ENCODE measurements around the gene CRELD2.

CRELD2 gene

DNA sequence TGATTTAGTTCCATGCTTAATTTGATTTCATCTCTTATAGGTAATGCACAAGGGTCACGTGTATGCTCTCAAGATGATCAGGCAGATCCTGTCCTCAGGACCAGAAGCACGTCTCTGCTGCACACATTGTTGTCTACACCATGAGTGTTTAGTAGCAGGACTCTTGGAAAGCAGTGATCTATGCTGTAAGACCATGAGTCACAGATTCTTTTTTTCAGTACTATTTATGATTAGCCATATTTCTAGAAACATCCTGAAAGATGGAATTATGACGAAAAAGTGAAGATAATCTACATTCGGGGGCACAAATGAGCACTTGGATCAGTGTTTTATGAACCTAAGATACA lies 35.2 kb upstream of the CRELD2 start:
- TF ChIP-seq SIN3A (IDR thresholded peaks at IDR 0.05; ENCODE audit: borderline replicate concordance, insufficient read depth, low read length), result no peak
- TF ChIP-seq, protein P1, sequence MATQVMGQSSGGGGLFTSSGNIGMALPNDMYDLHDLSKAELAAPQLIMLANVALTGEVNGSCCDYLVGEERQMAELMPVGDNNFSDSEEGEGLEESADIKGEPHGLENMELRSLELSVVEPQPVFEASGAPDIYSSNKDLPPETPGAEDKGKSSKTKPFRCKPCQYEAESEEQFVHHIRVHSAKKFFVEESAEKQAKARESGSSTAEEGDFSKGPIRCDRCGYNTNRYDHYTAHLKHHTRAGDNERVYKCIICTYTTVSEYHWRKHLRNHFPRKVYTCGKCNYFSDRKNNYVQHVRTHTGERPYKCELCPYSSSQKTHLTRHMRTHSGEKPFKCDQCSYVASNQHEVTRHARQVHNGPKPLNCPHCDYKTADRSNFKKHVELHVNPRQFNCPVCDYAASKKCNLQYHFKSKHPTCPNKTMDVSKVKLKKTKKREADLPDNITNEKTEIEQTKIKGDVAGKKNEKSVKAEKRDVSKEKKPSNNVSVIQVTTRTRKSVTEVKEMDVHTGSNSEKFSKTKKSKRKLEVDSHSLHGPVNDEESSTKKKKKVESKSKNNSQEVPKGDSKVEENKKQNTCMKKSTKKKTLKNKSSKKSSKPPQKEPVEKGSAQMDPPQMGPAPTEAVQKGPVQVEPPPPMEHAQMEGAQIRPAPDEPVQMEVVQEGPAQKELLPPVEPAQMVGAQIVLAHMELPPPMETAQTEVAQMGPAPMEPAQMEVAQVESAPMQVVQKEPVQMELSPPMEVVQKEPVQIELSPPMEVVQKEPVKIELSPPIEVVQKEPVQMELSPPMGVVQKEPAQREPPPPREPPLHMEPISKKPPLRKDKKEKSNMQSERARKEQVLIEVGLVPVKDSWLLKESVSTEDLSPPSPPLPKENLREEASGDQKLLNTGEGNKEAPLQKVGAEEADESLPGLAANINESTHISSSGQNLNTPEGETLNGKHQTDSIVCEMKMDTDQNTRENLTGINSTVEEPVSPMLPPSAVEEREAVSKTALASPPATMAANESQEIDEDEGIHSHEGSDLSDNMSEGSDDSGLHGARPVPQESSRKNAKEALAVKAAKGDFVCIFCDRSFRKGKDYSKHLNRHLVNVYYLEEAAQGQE (IDR thresholded peaks at IDR 0.05; ENCODE audit: insufficient read depth in 1 of 2, low read depth in 2 of 2, low read length in 2 of 2), result no peak
- TF ChIP-seq POLR2AphosphoS5 (IDR thresholded peaks at IDR 0.05; ENCODE audit: low read depth, low read length), result no peak
- TF ChIP-seq FOXP2 (optimal IDR thresholded peaks at IDR 0.05; ENCODE audit: borderline replicate concordance, extremely low read depth, extremely low read length, insufficient read depth), result no peak
- no peak for TF ChIP-seq TAF1 (IDR thresholded peaks at IDR 0.05; ENCODE audit: borderline replicate concordance, insufficient read depth, low read length)

DNA sequence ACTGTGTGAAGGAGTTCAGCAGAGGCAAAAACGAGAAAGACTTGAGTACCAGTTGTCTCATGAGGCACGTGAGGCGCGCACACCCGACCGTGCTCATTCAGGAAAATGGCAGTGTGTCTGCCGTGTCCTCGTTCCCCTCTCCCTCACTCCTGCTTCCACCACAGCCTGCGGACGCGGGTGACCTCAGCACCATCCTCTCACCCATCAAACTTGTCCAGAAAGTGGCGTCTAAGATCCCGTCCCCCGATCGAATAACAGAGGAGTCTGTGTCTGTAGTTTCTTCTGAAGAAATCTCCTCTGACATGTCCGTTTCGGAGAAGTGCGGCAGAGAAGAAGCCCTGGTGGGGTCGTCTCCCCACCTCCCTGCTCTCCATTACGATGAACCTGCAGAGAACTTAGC lies 34.4 kb upstream of the CRELD2 start:
- no peak for TF ChIP-seq TAF1 (IDR thresholded peaks at IDR 0.05; ENCODE audit: borderline replicate concordance, insufficient read depth, low read length)

DNA sequence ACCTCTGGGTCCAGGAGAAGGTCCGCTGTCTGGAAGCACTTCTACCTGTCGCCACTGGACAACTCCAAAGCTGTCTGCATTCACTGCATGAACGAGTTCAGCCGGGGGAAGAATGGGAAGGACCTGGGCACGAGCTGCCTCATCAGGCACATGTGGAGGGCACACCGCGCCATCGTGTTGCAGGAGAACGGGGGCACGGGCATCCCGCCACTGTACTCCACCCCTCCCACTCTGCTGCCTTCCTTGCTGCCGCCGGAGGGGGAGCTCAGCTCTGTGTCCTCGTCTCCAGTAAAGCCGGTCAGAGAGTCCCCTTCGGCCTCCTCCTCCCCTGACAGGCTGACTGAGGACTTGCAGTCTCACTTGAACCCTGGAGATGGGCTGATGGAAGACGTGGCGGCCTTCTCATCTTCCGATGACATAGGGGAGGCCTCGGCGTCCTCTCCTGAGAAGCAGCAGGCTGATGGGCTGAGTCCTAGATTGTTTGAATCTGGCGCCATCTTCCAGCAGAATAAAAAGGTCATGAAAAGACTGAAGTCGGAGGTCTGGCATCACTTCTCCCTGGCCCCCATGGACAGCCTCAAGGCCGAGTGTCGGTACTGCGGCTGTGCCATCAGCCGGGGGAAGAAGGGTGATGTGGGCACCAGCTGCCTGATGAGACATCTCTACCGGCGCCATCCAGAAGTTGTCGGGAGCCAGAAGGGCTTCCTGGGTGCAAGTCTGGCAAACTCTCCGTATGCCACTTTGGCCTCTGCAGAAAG lies 33.8 kb upstream of the CRELD2 start:
- no peak for TF ChIP-seq FOXP2 (optimal IDR thresholded peaks at IDR 0.05; ENCODE audit: borderline replicate concordance, extremely low read depth, extremely low read length, insufficient read depth)
- no peak for TF ChIP-seq TAF1 (IDR thresholded peaks at IDR 0.05; ENCODE audit: borderline replicate concordance, insufficient read depth, low read length)
- TF ChIP-seq, protein P1 (IDR thresholded peaks at IDR 0.05; ENCODE audit: insufficient read depth in 1 of 2, low read depth in 2 of 2, low read length in 2 of 2), result no peak
- TF ChIP-seq POLR2AphosphoS5 (IDR thresholded peaks at IDR 0.05; ENCODE audit: low read depth, low read length), result no peak
- no peak for TF ChIP-seq SIN3A (IDR thresholded peaks at IDR 0.05; ENCODE audit: borderline replicate concordance, insufficient read depth, low read length)

DNA sequence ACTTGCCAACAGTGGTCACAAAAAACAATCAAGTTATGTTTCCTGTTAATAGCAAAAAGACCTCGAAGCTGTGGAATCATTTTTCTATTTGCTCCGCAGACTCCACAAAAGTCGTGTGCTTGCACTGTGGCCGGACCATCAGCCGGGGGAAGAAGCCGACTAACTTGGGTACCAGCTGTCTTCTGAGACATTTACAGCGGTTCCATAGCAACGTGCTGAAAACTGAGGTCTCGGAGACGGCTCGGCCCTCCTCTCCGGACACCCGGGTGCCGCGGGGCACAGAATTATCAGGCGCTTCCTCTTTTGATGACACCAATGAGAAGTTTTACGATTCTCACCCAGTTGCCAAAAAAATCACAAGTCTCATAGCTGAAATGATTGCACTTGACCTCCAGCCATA lies 33.2 kb upstream of the CRELD2 start:
- TF ChIP-seq TAF1 (IDR thresholded peaks at IDR 0.05; ENCODE audit: borderline replicate concordance, insufficient read depth, low read length), result no peak
- TF ChIP-seq, protein P1 (IDR thresholded peaks at IDR 0.05; ENCODE audit: insufficient read depth in 1 of 2, low read depth in 2 of 2, low read length in 2 of 2), result no peak

DNA sequence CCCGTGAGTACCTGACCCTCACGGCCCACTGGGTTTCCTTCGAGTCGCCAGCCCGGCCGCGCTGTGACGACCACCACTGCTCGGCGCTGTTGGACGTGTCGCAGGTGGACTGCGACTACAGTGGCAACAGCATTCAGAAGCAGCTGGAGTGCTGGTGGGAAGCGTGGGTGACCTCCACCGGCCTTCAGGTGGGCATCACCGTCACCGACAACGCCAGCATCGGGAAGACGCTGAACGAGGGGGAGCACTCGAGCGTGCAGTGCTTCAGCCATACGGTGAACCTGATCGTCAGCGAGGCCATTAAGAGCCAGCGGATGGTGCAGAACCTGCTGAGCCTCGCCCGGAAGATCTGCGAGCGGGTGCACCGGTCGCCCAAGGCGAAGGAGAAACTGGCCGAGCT lies 32.6 kb upstream of the CRELD2 start:
- TF ChIP-seq FOXP2 (optimal IDR thresholded peaks at IDR 0.05; ENCODE audit: borderline replicate concordance, extremely low read depth, extremely low read length, insufficient read depth) (no peak), SIN3A (IDR thresholded peaks at IDR 0.05; ENCODE audit: borderline replicate concordance, insufficient read depth, low read length) (no peak), TAF1 (IDR thresholded peaks at IDR 0.05; ENCODE audit: borderline replicate concordance, insufficient read depth, low read length) (no peak), POLR2AphosphoS5 (IDR thresholded peaks at IDR 0.05; ENCODE audit: low read depth, low read length) (no peak)
- TF ChIP-seq, protein P1 (IDR thresholded peaks at IDR 0.05; ENCODE audit: insufficient read depth in 1 of 2, low read depth in 2 of 2, low read length in 2 of 2), result no peak

Data from PFSK-1 (cell line).